Memory B cell (primary cell): ENCODE measurements around the gene COL21A1.

ENCODE experiments used
- ATAC-seq: fragments of 150-1000 bp; cut with Tn5 transposase; 2 replicates; pipeline ENCODE4 v1.10.0; 2021; ENCODE audit warnings: low read depth, mild to moderate bottlenecking, moderate library complexity
- DNase-seq, 2 donors: peaks; one replicate each; pipeline ENCODE4 v3.0.0; 2022; ENCODE audit warnings: low spot score in 2 of 2
- H3K27ac Mint-ChIP-seq: one replicate; pipeline ENCODE4 v1.8.0; 2022; ENCODE audit warnings: mild to moderate bottlenecking, moderate library complexity, mixed read lengths
- H3K27me3 Mint-ChIP-seq: one replicate; pipeline ENCODE4 v1.8.0; 2022; ENCODE audit warnings: mixed read lengths
- H3K36me3 Mint-ChIP-seq: one replicate; pipeline ENCODE4 v1.8.0; 2022; ENCODE audit warnings: mild to moderate bottlenecking, mixed read lengths
- H3K4me1 Mint-ChIP-seq: one replicate; pipeline ENCODE4 v1.8.0; 2022; ENCODE audit warnings: mixed read lengths
- H3K4me3 Mint-ChIP-seq: one replicate; pipeline ENCODE4 v1.8.0; 2022; ENCODE audit warnings: mild to moderate bottlenecking, moderate library complexity, mixed read lengths
- H3K9me3 Mint-ChIP-seq: one replicate; pipeline ENCODE4 v1.8.0; 2022; ENCODE audit warnings: mixed read lengths

Gene COL21A1

GRCh38 chr6:56096946-56097621, 150.3 kb downstream of the COL21A1 start:
- DNase-seq (no peak), ATAC-seq (no peak)
- Mint-ChIP-seq H3K27me3 (no peaks in the 10 kb centered on the region), H3K27ac (no peak overlapping the region), H3K9me3 (peaks cover 16% of the 10 kb centered on the region), H3K36me3 (no peaks in the 10 kb centered on the region), H3K4me3 (no peak overlapping the region), H3K4me1 (no peaks in the 10 kb centered on the region)

GRCh38 chr6:56096541-56096940, 150.8 kb downstream of the COL21A1 start:
- H3K4me1 Mint-ChIP-seq = no peaks in the 10 kb centered on the region
- no peaks in the 10 kb centered on the region for H3K36me3 Mint-ChIP-seq
- no peak overlapping the region for H3K4me3 Mint-ChIP-seq
- no peaks in the 10 kb centered on the region for H3K27me3 Mint-ChIP-seq
- ATAC-seq (no peak), DNase-seq (no peak)
- peaks cover 16% of the 10 kb centered on the region for H3K9me3 Mint-ChIP-seq
- H3K27ac Mint-ChIP-seq = no peak overlapping the region

DNA sequence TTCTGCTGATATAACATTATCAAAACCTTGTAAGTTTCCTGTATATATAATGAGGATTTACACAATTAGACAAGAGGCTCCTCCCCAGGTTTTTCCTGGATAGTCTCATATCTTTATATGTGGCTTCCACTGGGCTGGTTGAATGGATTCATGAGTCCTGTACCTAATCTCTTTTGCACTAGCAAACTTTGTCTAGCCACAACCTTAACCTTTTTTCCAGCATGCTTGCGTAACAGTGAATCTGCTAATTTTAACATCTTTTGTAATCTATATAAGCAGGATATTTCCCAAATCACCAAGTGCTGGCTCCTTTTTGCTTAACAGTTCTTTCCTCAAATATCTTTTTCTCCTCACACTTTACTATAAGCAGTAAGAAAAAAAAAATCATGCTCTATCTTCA, 153.6 kb downstream of the COL21A1 start:
- DNase-seq (no peak), ATAC-seq (no peak)
- Mint-ChIP-seq H3K27me3 (no peaks in the 10 kb centered on the region), H3K36me3 (no peaks in the 10 kb centered on the region), H3K4me3 (no peak overlapping the region), H3K4me1 (no peaks in the 10 kb centered on the region), H3K9me3 (peaks cover 11% of the 10 kb centered on the region), H3K27ac (no peak overlapping the region)

- Mint-ChIP-seq H3K9me3 (peaks cover 15% of the 10 kb centered on the region), H3K4me3 (no peak overlapping the region), H3K36me3 (no peaks in the 10 kb centered on the region), H3K27me3 (no peaks in the 10 kb centered on the region), H3K27ac (no peak overlapping the region), H3K4me1 (no peaks in the 10 kb centered on the region)
- ATAC-seq (no peak), DNase-seq (no peak)
These were observed 156.1 kb downstream of the COL21A1 start for GRCh38 chr6:56091159-56091869.

- Mint-ChIP-seq H3K4me1 (no peaks in the 10 kb centered on the region), H3K27me3 (no peaks in the 10 kb centered on the region), H3K4me3 (no peak overlapping the region), H3K9me3 (peaks cover 5% of the 10 kb centered on the region), H3K27ac (no peak overlapping the region), H3K36me3 (no peaks in the 10 kb centered on the region)
- DNase-seq (no peak), ATAC-seq (no peak)
These were observed 158.7 kb downstream of the COL21A1 start for GRCh38 chr6:56088641-56089040.

DNA sequence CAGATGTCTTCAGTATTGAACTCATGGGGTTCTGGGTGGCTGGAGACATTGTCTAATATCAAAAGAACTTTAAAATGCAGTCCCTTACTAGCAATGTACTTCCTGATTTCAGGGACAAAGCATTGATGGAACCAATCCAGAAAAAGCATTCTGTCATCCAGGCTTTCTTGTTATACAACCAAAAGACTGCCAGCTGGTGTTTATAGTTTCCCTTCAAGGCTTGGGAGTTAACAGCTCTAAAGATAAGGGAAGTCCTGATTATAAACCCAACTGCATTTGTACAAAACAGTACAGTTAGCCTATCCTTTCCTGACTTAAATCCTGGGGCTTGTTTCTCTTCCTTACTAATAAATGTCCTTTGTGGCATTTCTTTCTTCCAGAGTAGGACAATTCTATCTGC, 160.0 kb downstream of the COL21A1 start:
- Mint-ChIP-seq H3K27me3 (no peaks in the 10 kb centered on the region), H3K36me3 (no peaks in the 10 kb centered on the region), H3K4me1 (no peaks in the 10 kb centered on the region), H3K4me3 (no peak overlapping the region), H3K9me3 (peaks cover 3% of the 10 kb centered on the region), H3K27ac (no peak overlapping the region)
- DNase-seq = no peak
- no peak for ATAC-seq

DNA sequence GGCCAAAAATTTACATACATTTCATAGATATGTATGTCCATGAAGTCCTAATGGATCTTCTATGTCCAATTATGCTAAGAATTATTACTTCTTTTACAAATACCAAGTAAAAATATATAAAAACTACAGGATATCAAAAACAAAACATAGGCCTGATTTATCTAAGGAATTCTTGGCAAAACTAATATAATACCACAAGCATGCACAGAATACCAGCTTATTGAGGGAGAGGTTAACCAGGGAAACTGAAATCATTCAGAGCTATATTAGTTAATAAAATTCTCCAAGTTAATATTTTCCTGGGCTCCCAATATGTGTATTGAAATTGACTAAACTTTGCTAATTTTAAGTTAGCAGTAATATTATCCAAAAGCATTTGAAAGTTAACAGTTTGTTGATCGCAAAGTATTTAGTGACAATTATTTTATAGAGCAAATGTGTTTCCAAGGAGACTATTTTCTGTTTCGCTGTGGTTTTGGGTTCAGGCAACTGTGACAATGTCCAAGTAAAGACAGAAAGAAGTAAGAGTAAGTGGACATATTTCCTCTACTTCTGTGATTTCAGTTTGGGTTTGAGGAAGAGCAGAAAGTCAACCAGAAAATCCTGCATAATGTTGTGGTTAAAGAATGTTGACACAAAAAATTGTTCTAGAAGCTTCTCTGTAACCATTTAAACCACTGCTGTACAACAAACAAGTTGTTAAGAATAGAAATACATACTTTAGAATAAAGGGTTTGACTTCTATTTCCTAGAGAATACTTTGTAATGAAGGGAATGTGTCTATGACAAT, 167.4 kb downstream of the COL21A1 start:
- Mint-ChIP-seq H3K27me3 (no peaks in the 10 kb centered on the region), H3K4me3 (no peak overlapping the region), H3K9me3 (peaks cover 7% of the 10 kb centered on the region), H3K27ac (no peak overlapping the region), H3K4me1 (no peaks in the 10 kb centered on the region), H3K36me3 (no peaks in the 10 kb centered on the region)
- DNase-seq = no peak
- ATAC-seq = no peak

GRCh38 chr6:56076033-56076432, 171.3 kb downstream of the COL21A1 start:
- H3K4me1 Mint-ChIP-seq = no peaks in the 10 kb centered on the region
- H3K9me3 Mint-ChIP-seq = peaks cover 9% of the 10 kb centered on the region
- no peak overlapping the region for H3K4me3 Mint-ChIP-seq
- H3K27ac Mint-ChIP-seq = no peak overlapping the region
- DNase-seq (no peak), ATAC-seq (no peak)
- H3K27me3 Mint-ChIP-seq = no peaks in the 10 kb centered on the region
- H3K36me3 Mint-ChIP-seq = no peaks in the 10 kb centered on the region

DNA sequence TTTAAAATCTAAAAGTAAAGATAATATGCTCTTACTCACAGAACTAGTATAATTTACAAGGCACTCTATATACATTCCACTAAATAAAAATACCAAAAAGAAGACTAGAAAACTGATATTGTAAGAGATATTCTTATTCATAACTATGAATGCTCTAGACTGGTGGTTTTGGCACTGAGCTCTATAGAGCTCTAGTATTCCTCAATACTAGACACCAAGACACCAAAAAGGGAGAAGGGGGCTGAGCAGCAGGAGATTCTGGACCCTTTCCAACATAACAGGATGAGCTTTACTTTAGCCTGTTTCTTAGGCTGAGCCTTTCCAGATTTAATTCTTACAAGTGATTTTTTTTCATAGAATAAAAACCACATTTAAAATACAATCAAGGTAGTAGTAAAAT, 173.6 kb downstream of the COL21A1 start:
- no peak for DNase-seq
- no peaks in the 10 kb centered on the region for H3K4me1 Mint-ChIP-seq
- ATAC-seq = no peak
- no peaks in the 10 kb centered on the region for H3K36me3 Mint-ChIP-seq
- H3K27me3 Mint-ChIP-seq = no peaks in the 10 kb centered on the region
- peaks cover 8% of the 10 kb centered on the region for H3K9me3 Mint-ChIP-seq
- no peak overlapping the region for H3K4me3 Mint-ChIP-seq
- H3K27ac Mint-ChIP-seq = no peak overlapping the region

DNA sequence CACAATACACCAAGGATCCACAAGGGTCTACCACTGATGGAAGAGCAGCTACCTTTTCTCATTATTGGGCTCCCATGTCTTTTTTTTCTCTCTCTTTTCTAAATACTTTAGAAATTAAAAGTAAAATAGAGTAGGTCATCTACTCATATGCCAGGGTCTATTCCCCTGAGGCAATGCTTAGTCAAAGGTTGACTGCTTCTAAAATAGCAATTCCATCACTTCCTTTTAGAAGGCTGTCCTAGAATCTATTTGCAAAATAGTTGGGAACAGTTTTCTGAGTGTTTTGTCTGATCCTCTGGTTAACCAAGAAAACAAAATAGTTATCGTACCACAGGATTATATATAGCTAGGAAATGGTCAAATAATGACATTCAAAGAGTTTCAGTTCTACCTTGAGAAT, 174.1 kb downstream of the COL21A1 start:
- DNase-seq (no peak), ATAC-seq (no peak)
- Mint-ChIP-seq H3K27ac (no peak overlapping the region), H3K27me3 (no peaks in the 10 kb centered on the region), H3K36me3 (no peaks in the 10 kb centered on the region), H3K9me3 (peaks cover 8% of the 10 kb centered on the region), H3K4me3 (no peak overlapping the region), H3K4me1 (no peaks in the 10 kb centered on the region)

GRCh38 chr6:56072856-56073255, 174.5 kb downstream of the COL21A1 start:
- ATAC-seq (no peak), DNase-seq (no peak)
- peaks cover 8% of the 10 kb centered on the region for H3K9me3 Mint-ChIP-seq
- no peaks in the 10 kb centered on the region for H3K36me3 Mint-ChIP-seq
- no peaks in the 10 kb centered on the region for H3K4me1 Mint-ChIP-seq
- no peak overlapping the region for H3K27ac Mint-ChIP-seq
- H3K4me3 Mint-ChIP-seq = no peak overlapping the region
- H3K27me3 Mint-ChIP-seq = no peaks in the 10 kb centered on the region

- H3K4me3 Mint-ChIP-seq = no peak overlapping the region
- no peak overlapping the region for H3K27ac Mint-ChIP-seq
- no peaks in the 10 kb centered on the region for H3K4me1 Mint-ChIP-seq
- H3K27me3 Mint-ChIP-seq = no peaks in the 10 kb centered on the region
- DNase-seq (no peak), ATAC-seq (no peak)
- peaks cover 4% of the 10 kb centered on the region for H3K9me3 Mint-ChIP-seq
- H3K36me3 Mint-ChIP-seq = no peaks in the 10 kb centered on the region
These were observed 182.0 kb downstream of the COL21A1 start for GRCh38 chr6:56065408-56065807.

GRCh38 chr6:56062836-56063235, 184.5 kb downstream of the COL21A1 start:
- peaks cover 4% of the 10 kb centered on the region for H3K9me3 Mint-ChIP-seq
- ATAC-seq (no peak), DNase-seq (no peak)
- H3K4me1 Mint-ChIP-seq = no peaks in the 10 kb centered on the region
- no peak overlapping the region for H3K4me3 Mint-ChIP-seq
- H3K27me3 Mint-ChIP-seq = no peaks in the 10 kb centered on the region
- H3K36me3 Mint-ChIP-seq = no peaks in the 10 kb centered on the region
- no peak overlapping the region for H3K27ac Mint-ChIP-seq

- H3K36me3 Mint-ChIP-seq = no peaks in the 10 kb centered on the region
- H3K4me3 Mint-ChIP-seq = no peak overlapping the region
- H3K9me3 Mint-ChIP-seq = no peaks in the 10 kb centered on the region
- no peaks in the 10 kb centered on the region for H3K27me3 Mint-ChIP-seq
- ATAC-seq = no peak
- DNase-seq = no peak
- no peak overlapping the region for H3K27ac Mint-ChIP-seq
- H3K4me1 Mint-ChIP-seq = no peaks in the 10 kb centered on the region
These were observed 188.7 kb downstream of the COL21A1 start for GRCh38 chr6:56058636-56059035.
